ENCODE data around the gene PHLDB2. TPM values are rescaled to one million over a fixed set of nuclear protein-coding genes. Genes with fewer than 3 reads are reported as not detected.

The PHLDB2 gene
- total RNA-seq, 1 donor from 2014 or later = 43.5 TPM

GRCh38 chr3:111951032-111951431, 92.0 kb downstream of the PHLDB2 start:
- H3K9me3 Mint-ChIP-seq = no peaks in the 10 kb centered on the region
- H3K4me3 Mint-ChIP-seq = no peak overlapping the region
- H3K27ac Mint-ChIP-seq = no peak overlapping the region
- H3K4me1 Mint-ChIP-seq (ENCODE audit: unreplicated experiment) = peaks cover 6% of the 10 kb centered on the region
- TF ChIP-seq CTCF (conservative IDR thresholded peaks at IDR 0.05) = no peak
- H3K27me3 Mint-ChIP-seq = no peaks in the 10 kb centered on the region
- H3K36me3 Mint-ChIP-seq = no peaks in the 10 kb centered on the region
- no peak for DNase-seq (ENCODE audit: extremely low spot score, unreplicated experiment)

- no peak overlapping the region for H3K27ac Mint-ChIP-seq
- H3K36me3 Mint-ChIP-seq = no peaks in the 10 kb centered on the region
- peaks cover 3% of the 10 kb centered on the region for H3K4me1 Mint-ChIP-seq (ENCODE audit: unreplicated experiment)
- no peak for DNase-seq (ENCODE audit: extremely low spot score, unreplicated experiment)
- H3K27me3 Mint-ChIP-seq = no peaks in the 10 kb centered on the region
- no peak overlapping the region for H3K4me3 Mint-ChIP-seq
- no peaks in the 10 kb centered on the region for H3K9me3 Mint-ChIP-seq
- no peak for TF ChIP-seq CTCF (conservative IDR thresholded peaks at IDR 0.05)
These were observed 93.0 kb downstream of the PHLDB2 start for GRCh38 chr3:111952086-111952485.

DNA sequence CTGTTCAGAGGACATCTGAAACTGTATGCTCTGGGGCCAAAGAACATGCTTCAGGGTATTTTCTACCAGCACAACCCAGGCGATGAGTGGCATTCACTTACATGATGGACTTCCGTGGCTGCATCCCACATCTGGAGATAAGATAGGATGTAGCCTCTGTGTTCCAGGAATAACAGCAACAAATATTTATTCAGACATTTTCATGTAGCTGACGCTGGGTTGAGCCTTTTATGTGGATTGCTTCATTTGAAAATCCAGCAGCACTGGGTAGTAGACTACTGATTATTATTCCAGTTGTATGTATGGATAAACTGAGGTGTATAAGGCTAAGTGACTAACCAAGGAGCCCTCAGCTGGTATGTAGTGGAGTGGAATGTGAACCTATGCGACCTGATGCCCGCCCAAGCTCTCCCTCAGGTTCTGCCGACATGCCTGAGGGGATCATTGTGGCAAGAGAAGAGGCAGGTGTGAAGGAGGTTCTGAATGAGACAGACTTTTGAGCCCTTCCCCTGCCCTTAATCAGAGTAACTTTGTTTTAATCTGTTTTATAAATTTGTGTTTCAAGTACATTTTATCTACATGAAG, 93.9 kb downstream of the PHLDB2 start:
- H3K36me3 Mint-ChIP-seq = no peaks in the 10 kb centered on the region
- no peak for TF ChIP-seq CTCF (conservative IDR thresholded peaks at IDR 0.05)
- no peaks in the 10 kb centered on the region for H3K27me3 Mint-ChIP-seq
- no peak overlapping the region for H3K27ac Mint-ChIP-seq
- DNase-seq (ENCODE audit: extremely low spot score, unreplicated experiment) = no peak
- no peaks in the 10 kb centered on the region for H3K9me3 Mint-ChIP-seq
- H3K4me3 Mint-ChIP-seq = no peak overlapping the region
- H3K4me1 Mint-ChIP-seq (ENCODE audit: unreplicated experiment) = peaks cover 12% of the 10 kb centered on the region

GRCh38 chr3:111954228-111954990, 95.3 kb downstream of the PHLDB2 start:
- H3K36me3 Mint-ChIP-seq = no peaks in the 10 kb centered on the region
- no peaks in the 10 kb centered on the region for H3K9me3 Mint-ChIP-seq
- no peaks in the 10 kb centered on the region for H3K27me3 Mint-ChIP-seq
- H3K4me3 Mint-ChIP-seq = no peak overlapping the region
- no peak for TF ChIP-seq CTCF (conservative IDR thresholded peaks at IDR 0.05)
- H3K27ac Mint-ChIP-seq = no peak overlapping the region
- no peak for DNase-seq (ENCODE audit: extremely low spot score, unreplicated experiment)
- H3K4me1 Mint-ChIP-seq (ENCODE audit: unreplicated experiment) = peaks cover 13% of the 10 kb centered on the region

DNA sequence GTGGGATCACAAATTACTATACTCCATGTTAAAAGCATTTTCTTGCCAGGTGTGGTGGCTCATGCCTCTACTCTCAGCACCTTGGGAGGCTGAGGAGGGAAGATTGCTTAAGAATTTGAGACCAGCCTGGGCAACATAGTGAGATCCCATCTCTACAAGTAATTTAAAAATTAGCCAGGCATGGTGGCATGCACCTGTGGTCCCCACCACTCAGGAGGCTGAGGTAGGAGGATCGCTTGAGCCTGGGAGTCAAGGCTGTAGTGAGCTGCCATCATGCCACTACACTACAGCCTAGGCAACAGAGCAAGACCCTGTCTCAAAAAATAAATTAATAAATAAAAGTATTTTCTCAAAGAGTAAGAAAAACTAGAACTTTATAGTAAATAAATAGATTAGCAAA, 96.8 kb downstream of the PHLDB2 start:
- no peak for TF ChIP-seq CTCF (conservative IDR thresholded peaks at IDR 0.05)
- Mint-ChIP-seq H3K9me3 (no peaks in the 10 kb centered on the region), H3K4me1 (ENCODE audit: unreplicated experiment) (peaks cover 13% of the 10 kb centered on the region), H3K4me3 (no peak overlapping the region), H3K27ac (no peak overlapping the region), H3K36me3 (no peaks in the 10 kb centered on the region), H3K27me3 (no peaks in the 10 kb centered on the region)
- DNase-seq (ENCODE audit: extremely low spot score, unreplicated experiment) = no peak

All from type B pancreatic cell (in vitro differentiated cells).